Endothelial cell of umbilical vein (primary cell): ENCODE data around the gene PNCK. TPM values are rescaled to one million over a fixed set of nuclear protein-coding genes. Genes with fewer than 3 reads are reported as not detected.

ENCODE experiments used
- BruUV-seq: library from RNA; stranded (reverse); fragments of 400-500 nt; replicated peaks from 2 replicates; lab custom pipeline; 2021; lab: Mats Ljungman, UMichigan
- CTCF ChIA-PET: fragments of 300-600, 350-600 bp; sonication (Branson Sonifier 250); formaldehyde crosslinking; loops from one replicate; lab custom pipeline; 2021; ENCODE audit warnings: antibody characterized with exemption, inconsistent platforms; lab: Charles Lee
- POLR2A ChIA-PET: fragments of 300-600, 350-600 bp; sonication (Branson Sonifier 250); formaldehyde crosslinking; loops from one replicate; lab custom pipeline; 2021; ENCODE audit warnings: antibody characterized with exemption, inconsistent platforms; lab: Charles Lee
- DNase-seq: peaks from one replicate; pipeline ENCODE4 v3.0.0-alpha.2; 2011; ENCODE audit warnings: low read depth, low spot score
- FAIRE-seq: peaks from 2 replicates; lab custom pipeline; 2011; peaks lifted over from hg19 to GRCh38; lab: Jason Lieb, UNC
- H2AFZ ChIP-seq: 2 replicates; pipeline ENCODE4 v1.6.0; 2012; ENCODE audit warnings: low read depth, low read length, control low read depth, inconsistent platforms
- H3K27ac ChIP-seq: 2 replicates; pipeline ENCODE4 v1.5.1; 2011; ENCODE audit warnings: low read depth, mild to moderate bottlenecking, control low read depth, low read length, moderate library complexity; ENCODE audit not compliant: insufficient read depth
- H3K27me3 ChIP-seq, 2 experiments: 2 replicates each; pipeline versions ENCODE4 v1.6.0 to v1.6.1; 2011; ENCODE audit warnings: low read length in 2 of 2, mixed read lengths in 1 of 2; ENCODE audit not compliant: control insufficient read depth in 2 of 2, insufficient read depth in 2 of 2
- H3K36me3 ChIP-seq, 2 experiments: 2 replicates in 1 of 2; 3 replicates in 1 of 2; pipeline ENCODE4 v1.5.1; 2011; ENCODE audit warnings: low read length in 2 of 2, mild to moderate bottlenecking in 1 of 2, moderate library complexity in 1 of 2; ENCODE audit not compliant: control insufficient read depth in 2 of 2, insufficient read depth in 2 of 2; ENCODE audit errors: extremely low read depth in 1 of 2
- H3K4me1 ChIP-seq: 3 replicates; pipeline ENCODE4 v1.5.1; 2011; ENCODE audit warnings: mild to moderate bottlenecking, low read length; ENCODE audit not compliant: control insufficient read depth, insufficient read depth; ENCODE audit errors: extremely low read depth
- H3K4me2 ChIP-seq: 2 replicates; pipeline ENCODE4 v1.6.1; 2011; ENCODE audit warnings: low read length, control low read depth, mixed read lengths; ENCODE audit not compliant: insufficient read depth
- H3K4me3 ChIP-seq, 3 experiments: fragments of 200-600 bp in 1 of 3; sonication (generic), shearing (Covaris generic) in 1 of 3; replicated peaks in 1 of 3; 2 replicates each; pipeline ENCODE4 v1.5.1; 2011 to 2016; ENCODE audit warnings: control low read depth in 3 of 3, low read length in 3 of 3, mild to moderate bottlenecking in 2 of 3, inconsistent platforms in 1 of 3, low read depth in 1 of 3, moderate library complexity in 1 of 3; ENCODE audit not compliant: insufficient read depth in 1 of 3
- H3K79me2 ChIP-seq: 2 replicates; pipeline ENCODE4 v1.6.0; 2012; ENCODE audit warnings: low read length, inconsistent platforms; ENCODE audit not compliant: control insufficient read depth, insufficient read depth
- H3K9ac ChIP-seq: replicated peaks from 2 replicates; pipeline ENCODE3; 2011; ENCODE audit warnings: low read length, control low read depth; ENCODE audit not compliant: insufficient read depth; ENCODE audit errors: extremely low read depth
- H3K9me1 ChIP-seq: replicated peaks from 3 replicates; pipeline ENCODE4 v1.6.0; 2011; ENCODE audit warnings: mild to moderate bottlenecking, low read length; ENCODE audit not compliant: control insufficient read depth, insufficient read depth; ENCODE audit errors: extremely low read depth
- H3K9me3 ChIP-seq: replicated peaks from 2 replicates; pipeline ENCODE4 v1.5.1; 2012; ENCODE audit warnings: low read length, inconsistent platforms; ENCODE audit not compliant: control insufficient read depth, insufficient read depth
- H4K20me1 ChIP-seq: replicated peaks from 2 replicates; pipeline ENCODE3; 2011; ENCODE audit warnings: mild to moderate bottlenecking, low read length; ENCODE audit not compliant: control insufficient read depth, insufficient read depth; ENCODE audit errors: extremely low read depth
- EZH2 ChIP-seq: IDR thresholded peaks from 2 replicates; pipeline ENCODE4 v1.6.1; 2012; ENCODE audit warnings: borderline replicate concordance, low read depth, mild to moderate bottlenecking, moderate library complexity, low read length, inconsistent platforms; ENCODE audit not compliant: severe bottlenecking
- GATA2 ChIP-seq: IDR thresholded peaks from 2 replicates; pipeline ENCODE4 v1.7.0; 2011; ENCODE audit warnings: low read depth, mild to moderate bottlenecking, moderate library complexity, mixed read lengths, low read length; ENCODE audit not compliant: insufficient read length, insufficient read depth
- JUN ChIP-seq: IDR thresholded peaks from 2 replicates; pipeline ENCODE4 v1.6.1; 2011; ENCODE audit warnings: borderline replicate concordance, low read depth; ENCODE audit not compliant: insufficient read length, insufficient read depth
- MYC ChIP-seq: IDR thresholded peaks from one replicate; pipeline ENCODE4 v1.6.1; 2011; ENCODE audit warnings: mild to moderate bottlenecking, low read depth, low read length
- POLR2A ChIP-seq: IDR thresholded peaks from 2 replicates; pipeline ENCODE4 v1.6.1; 2012; ENCODE audit warnings: low read depth, mild to moderate bottlenecking, control low read depth, low read length
- POLR2AphosphoS5 ChIP-seq: IDR thresholded peaks from 2 replicates; pipeline ENCODE4 v1.6.1; 2012; ENCODE audit warnings: low read depth, mild to moderate bottlenecking, control low read depth, low read length, moderate library complexity; ENCODE audit not compliant: insufficient read depth
- dilution Hi-C: fragments of 300-500 bp; cut with MboI; formaldehyde crosslinking; loops from one replicate; pipeline ENCODE4 v1.15.0; 2019; ENCODE audit warnings: low sequenced_read_pairs; ENCODE audit not compliant: extremely low pct_ligation_motif_present
- intact Hi-C: fragments of 100-400 bp; cut with micrococcal nuclease; formaldehyde crosslinking; loops from one replicate; pipeline ENCODE4 v1.10.0; 2022
- polyA plus RNA-seq, 4 experiments: library from polyadenylated mRNA; depleted of rRNA in 3 of 4; stranded (reverse) in 3 of 4; unstranded in 1 of 4; fragments of >200 nt; gene quantifications; 2 replicates each; pipeline versions ENCODE4 v1.2.1 to v1.2.3, GENCODE V29; 2011 to 2012; ENCODE audit warnings: missing spikeins in 1 of 4
- total RNA-seq: library from RNA; stranded (reverse); gene quantifications from 2 replicates; pipeline ENCODE4 v1.2.3, GENCODE V29; 2021
- TF ChIP-seq, protein P1 (sequence below), 2 donors: IDR thresholded peaks; 1 replicate in 1 of 2; 2 replicates in 1 of 2; pipeline ENCODE4 v1.5.1; 2011; ENCODE audit warnings: low read length in 2 of 2, mild to moderate bottlenecking in 2 of 2, moderate library complexity in 2 of 2, control low read depth in 1 of 2, inconsistent platforms in 1 of 2, low read depth in 1 of 2; ENCODE audit not compliant: insufficient read depth in 1 of 2; ENCODE audit errors: extremely low read depth in 1 of 2

Gene PNCK
- total and polyA plus RNA-seq, 2 donors (not counting 3 experiments of a cell fraction or from before 2014, with no cell fraction given), result 0.12 TPM; not detected in 1

DNA sequence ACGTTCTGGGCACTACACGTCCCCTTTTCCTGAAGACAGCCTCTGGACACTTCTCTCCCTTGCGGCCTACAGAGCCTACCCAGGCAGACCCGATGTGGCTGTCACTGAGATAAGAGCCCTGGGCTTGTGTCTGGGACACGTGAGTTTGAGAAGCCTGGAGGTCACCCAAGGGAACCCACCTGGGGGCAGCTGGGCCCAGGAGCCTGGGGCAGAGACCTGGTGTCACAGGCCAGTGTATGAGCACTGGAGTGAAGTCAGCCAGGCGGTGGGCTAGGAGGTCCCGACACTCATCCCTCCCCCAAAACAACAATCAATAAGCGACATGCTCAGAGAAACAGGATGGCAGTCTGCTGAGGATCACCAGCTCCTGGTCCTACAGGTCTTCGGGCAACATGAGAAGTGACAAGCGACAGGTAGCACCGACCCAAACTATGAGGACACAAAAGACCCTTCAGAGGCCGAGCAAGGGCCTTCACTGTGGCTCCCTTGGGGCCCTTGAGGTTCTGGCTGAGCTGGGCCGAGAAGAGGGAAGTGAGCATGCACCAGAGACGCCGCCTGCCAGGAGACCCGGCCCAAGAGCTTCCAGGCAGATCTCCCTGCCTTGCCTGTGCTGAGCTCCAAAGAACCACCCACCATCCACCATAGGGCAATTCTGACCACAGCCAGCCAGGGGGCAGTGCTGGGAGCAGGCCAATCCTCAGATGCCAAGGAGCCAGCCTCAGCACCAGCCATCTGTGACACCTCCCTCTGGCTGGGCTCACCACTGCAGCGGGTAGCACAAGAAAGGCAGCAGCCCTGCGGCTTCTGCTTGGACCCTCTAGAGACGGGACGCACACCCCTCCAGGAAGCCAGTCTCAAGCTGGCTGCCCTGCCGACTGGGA is 37.6 kb downstream of the PNCK start:
- no peak for TF ChIP-seq POLR2A
- TF ChIP-seq, protein P1, sequence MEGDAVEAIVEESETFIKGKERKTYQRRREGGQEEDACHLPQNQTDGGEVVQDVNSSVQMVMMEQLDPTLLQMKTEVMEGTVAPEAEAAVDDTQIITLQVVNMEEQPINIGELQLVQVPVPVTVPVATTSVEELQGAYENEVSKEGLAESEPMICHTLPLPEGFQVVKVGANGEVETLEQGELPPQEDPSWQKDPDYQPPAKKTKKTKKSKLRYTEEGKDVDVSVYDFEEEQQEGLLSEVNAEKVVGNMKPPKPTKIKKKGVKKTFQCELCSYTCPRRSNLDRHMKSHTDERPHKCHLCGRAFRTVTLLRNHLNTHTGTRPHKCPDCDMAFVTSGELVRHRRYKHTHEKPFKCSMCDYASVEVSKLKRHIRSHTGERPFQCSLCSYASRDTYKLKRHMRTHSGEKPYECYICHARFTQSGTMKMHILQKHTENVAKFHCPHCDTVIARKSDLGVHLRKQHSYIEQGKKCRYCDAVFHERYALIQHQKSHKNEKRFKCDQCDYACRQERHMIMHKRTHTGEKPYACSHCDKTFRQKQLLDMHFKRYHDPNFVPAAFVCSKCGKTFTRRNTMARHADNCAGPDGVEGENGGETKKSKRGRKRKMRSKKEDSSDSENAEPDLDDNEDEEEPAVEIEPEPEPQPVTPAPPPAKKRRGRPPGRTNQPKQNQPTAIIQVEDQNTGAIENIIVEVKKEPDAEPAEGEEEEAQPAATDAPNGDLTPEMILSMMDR (IDR thresholded peaks at IDR 0.05; ENCODE audit: extremely low read depth in 1 of 2, insufficient read depth in 1 of 2, low read depth in 1 of 2, low read length in 2 of 2), result peak; percentile 24 to 63
- no peaks in the 10 kb centered on the region for H3K36me3 ChIP-seq
- peak; percentile 30 for DNase-seq
- H3K4me2 ChIP-seq, result no peak overlapping the region
- no peak overlapping the region for H3K27ac ChIP-seq
- H3K4me3 ChIP-seq, result no peak overlapping the region
- no peaks in the 10 kb centered on the region for H3K9me3 ChIP-seq
- H4K20me1 ChIP-seq, result no peaks in the 10 kb centered on the region
- no peaks in the 10 kb centered on the region for H3K4me1 ChIP-seq
- BruUV-seq, result no TSS peak
- dilution Hi-C loops, result no loop called here
- no peaks in the 10 kb centered on the region for H3K79me2 ChIP-seq
- H3K27me3 ChIP-seq, result peaks cover 2 to 5% of the 10 kb centered on the region in 2 experiments
- intact Hi-C loops, result loop anchor here (2.0 kb wide), 1 partner anchor 33 kb away; no protein-coding TSS in a partner anchor
- ChIA-PET CTCF (interaction anchor here (0.8 to 2.1 kb wide), 3 partner anchors 9 to 32 kb away, joined by 3 to 8 read pairs (median 4); no protein-coding TSS in a partner anchor), POLR2A (no interaction called here)
- H3K9ac ChIP-seq, result no peak overlapping the region
- FAIRE-seq, result no peak
- no peak overlapping the region for H2AFZ ChIP-seq
- no peaks in the 10 kb centered on the region for H3K9me1 ChIP-seq

DNA sequence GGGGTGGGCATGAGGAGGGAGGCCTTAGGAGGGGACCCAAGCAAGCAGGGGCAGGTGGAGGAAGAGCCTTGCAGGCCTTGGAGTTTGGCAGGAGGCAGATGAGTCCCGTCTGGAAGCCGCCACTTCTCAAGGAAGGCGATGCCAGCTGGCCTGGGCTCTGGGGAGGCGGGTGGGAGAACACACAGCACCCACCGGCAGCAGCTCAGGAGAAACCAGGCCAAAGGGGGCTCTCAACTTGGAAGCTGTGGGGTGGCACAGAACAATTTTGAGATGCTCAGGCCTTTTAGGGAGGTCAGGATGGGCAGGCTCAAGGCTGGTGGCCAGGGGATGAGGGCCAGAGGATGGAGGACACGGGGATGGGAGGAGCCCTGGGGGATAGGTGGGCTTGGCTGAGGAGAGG is 38.2 kb downstream of the PNCK start:
- no peak overlapping the region for H3K4me2 ChIP-seq
- BruUV-seq, result no TSS peak
- no peak overlapping the region for H3K4me3 ChIP-seq
- TF ChIP-seq JUN (no peak), MYC (no peak), POLR2AphosphoS5 (no peak), GATA2 (no peak), EZH2 (no peak)
- TF ChIP-seq, protein P1 (IDR thresholded peaks at IDR 0.05; ENCODE audit: extremely low read depth in 1 of 2, insufficient read depth in 1 of 2, low read depth in 1 of 2, low read length in 2 of 2), result no peak
- no peak overlapping the region for H3K27ac ChIP-seq
- DNase-seq, result no peak
- ChIA-PET CTCF (no interaction called here), POLR2A (no interaction called here)
- intact Hi-C loops, result no loop called here
- dilution Hi-C loops, result no loop called here
- H3K79me2 ChIP-seq, result no peaks in the 10 kb centered on the region
- H3K9ac ChIP-seq, result no peak overlapping the region
- H3K36me3 ChIP-seq, result no peaks in the 10 kb centered on the region
- H3K27me3 ChIP-seq, result peaks cover 0 to 2% of the 10 kb centered on the region in 2 experiments
- no peaks in the 10 kb centered on the region for H3K9me1 ChIP-seq
- no peak for FAIRE-seq
- no peaks in the 10 kb centered on the region for H3K9me3 ChIP-seq
- H2AFZ ChIP-seq, result no peak overlapping the region
- no peaks in the 10 kb centered on the region for H4K20me1 ChIP-seq
- H3K4me1 ChIP-seq, result no peaks in the 10 kb centered on the region
